ENCODE measurements around the gene LONRF2.
"Not testable (repeated sequence)": the region's sequence is repeated elsewhere in the genome, so short reads cannot be mapped to it uniquely, and the experiment has no call there.

Gene LONRF2

GRCh38 chr2:100321866-100322820 is at the start of gene LONRF2:
TSS of gene LONRF2 (minus strand) at chr2:100322501. CDS start at chr2:100322093, 408 bp downstream.
- DNase-seq (ENCODE audit: low read depth in 2 of 2) = no peak

GRCh38 chr2:100367163-100367562 is 44.9 kb upstream of the LONRF2 start:
- no peak for DNase-seq (ENCODE audit: low read depth in 2 of 2)

- DNase-seq (ENCODE audit: low read depth in 2 of 2) = no peak
Observed at GRCh38 chr2:100365434-100365833, 43.1 kb upstream of the LONRF2 start.

- not testable (repeated sequence) for DNase-seq (ENCODE audit: low read depth in 2 of 2)
Observed at GRCh38 chr2:100362269-100362668, 40.0 kb upstream of the LONRF2 start.

GRCh38 chr2:100359576-100359975 is 37.3 kb upstream of the LONRF2 start:
- no peak for DNase-seq (ENCODE audit: low read depth in 2 of 2)

- DNase-seq (ENCODE audit: low read depth in 2 of 2) = no peak
Observed at GRCh38 chr2:100358554-100358953, 36.3 kb upstream of the LONRF2 start.

- DNase-seq (ENCODE audit: low read depth in 2 of 2) = no peak
Observed at GRCh38 chr2:100352521-100352920, 30.2 kb upstream of the LONRF2 start.

- DNase-seq (ENCODE audit: low read depth in 2 of 2) = no peak
Observed at GRCh38 chr2:100350661-100351185, 28.4 kb upstream of the LONRF2 start.

- DNase-seq (ENCODE audit: low read depth in 2 of 2) = not testable (repeated sequence)
Observed at GRCh38 chr2:100345144-100345543, 22.8 kb upstream of the LONRF2 start.

- DNase-seq (ENCODE audit: low read depth in 2 of 2) = no peak
Observed at GRCh38 chr2:100344433-100344832, 22.1 kb upstream of the LONRF2 start.

GRCh38 chr2:100342466-100342865 is 20.2 kb upstream of the LONRF2 start:
- not testable (repeated sequence) for DNase-seq (ENCODE audit: low read depth in 2 of 2)

GRCh38 chr2:100339823-100340222 is 17.5 kb upstream of the LONRF2 start:
- DNase-seq (ENCODE audit: low read depth in 2 of 2) = no peak

GRCh38 chr2:100334929-100335328 is 12.6 kb upstream of the LONRF2 start:
- DNase-seq (ENCODE audit: low read depth in 2 of 2) = no peak

- DNase-seq (ENCODE audit: low read depth in 2 of 2) = no peak
Observed at GRCh38 chr2:100327742-100328141, 5.4 kb upstream of the LONRF2 start.

- no peak for DNase-seq (ENCODE audit: low read depth in 2 of 2)
Observed at GRCh38 chr2:100321179-100321865, 979 bp downstream of the LONRF2 start.

- DNase-seq (ENCODE audit: low read depth in 2 of 2) = no peak
Observed at GRCh38 chr2:100320547-100321178, 1.6 kb downstream of the LONRF2 start.

- no peak for DNase-seq (ENCODE audit: low read depth in 2 of 2)
Observed at GRCh38 chr2:100317634-100318033, 4.7 kb downstream of the LONRF2 start.

GRCh38 chr2:100309973-100310719 is 12.2 kb downstream of the LONRF2 start:
- no peak for DNase-seq (ENCODE audit: low read depth in 2 of 2)

- no peak for DNase-seq (ENCODE audit: low read depth in 2 of 2)
Observed at GRCh38 chr2:100309311-100309710, 13.0 kb downstream of the LONRF2 start.

- no peak for DNase-seq (ENCODE audit: low read depth in 2 of 2)
Observed at GRCh38 chr2:100303744-100304143, 18.6 kb downstream of the LONRF2 start.

- no peak for DNase-seq (ENCODE audit: low read depth in 2 of 2)
Observed at GRCh38 chr2:100302585-100302892, 19.8 kb downstream of the LONRF2 start.

Measured in stimulated activated CD8-positive, alpha-beta memory T cell treated with anti-CD3 and anti-CD28 coated beads, Interleukin-7, amount 100 ng/mL, for 4 hours (primary cell).